ENCODE results near the gene ZDHHC7. TPM values are rescaled to one million over a fixed set of nuclear protein-coding genes. Genes with fewer than 3 reads are reported as not detected.

The ZDHHC7 gene
- total RNA-seq, 2 experiments from 2014 or later = 39.8 to 44.6 TPM

GRCh38 chr16:84937196-84938005 is 73.9 kb downstream of the ZDHHC7 start:
- H3K27ac Mint-ChIP-seq = no peak overlapping the region
- peaks cover under 1% of the 10 kb centered on the region for H3K27me3 Mint-ChIP-seq
- no peaks in the 10 kb centered on the region for H3K36me3 Mint-ChIP-seq (ENCODE audit: low read depth)
- no peak for TF ChIP-seq CTCF (IDR thresholded peaks at IDR 0.05)
- ChIA-PET POLR2A (no interaction called here), CTCF (no interaction called here)
- Histone ChIP-seq H3K27me3 (ENCODE audit: control insufficient read depth in 1 of 2, insufficient read depth in 2 of 2, low read length in 2 of 2) (no peaks in the 10 kb centered on the region), H3K27ac (ENCODE audit: low read depth in 1 of 2, low read length in 2 of 2) (no peak overlapping the region), H3K9me3 (ENCODE audit: control insufficient read depth in 1 of 2, insufficient read depth in 1 of 2, low read length in 2 of 2) (no peaks in the 10 kb centered on the region), H3K4me3 (ENCODE audit: low read length) (no peak overlapping the region), H3K36me3 (ENCODE audit: insufficient read depth, low read length) (no peaks in the 10 kb centered on the region), H3K4me1 (ENCODE audit: insufficient read depth, low read length) (no peaks in the 10 kb centered on the region)
- H3K4me3 Mint-ChIP-seq = no peak overlapping the region
- no peaks in the 10 kb centered on the region for H3K4me1 Mint-ChIP-seq (ENCODE audit: low read depth)
- intact Hi-C loops (cut with DNase I, micrococcal nuclease) = no loop called here
- no peaks in the 10 kb centered on the region for H3K9me3 Mint-ChIP-seq
- no peak for DNase-seq
- no peak for ATAC-seq (ENCODE audit: poor library complexity)

GRCh38 chr16:84933774-84934631 is 77.3 kb downstream of the ZDHHC7 start:
- Histone ChIP-seq H3K4me1 (ENCODE audit: insufficient read depth, low read length) (peaks cover 8% of the 10 kb centered on the region), H3K27me3 (ENCODE audit: control insufficient read depth in 1 of 2, insufficient read depth in 2 of 2, low read length in 2 of 2) (no peaks in the 10 kb centered on the region), H3K27ac (ENCODE audit: low read depth in 1 of 2, low read length in 2 of 2) (no peak overlapping the region), H3K9me3 (ENCODE audit: control insufficient read depth in 1 of 2, insufficient read depth in 1 of 2, low read length in 2 of 2) (peaks cover 0 to 20% of the 10 kb centered on the region in 2 experiments), H3K36me3 (ENCODE audit: insufficient read depth, low read length) (no peaks in the 10 kb centered on the region), H3K4me3 (ENCODE audit: low read length) (no peak overlapping the region)
- DNase-seq (no peak), ATAC-seq (ENCODE audit: poor library complexity) (no peak)
- no peaks in the 10 kb centered on the region for H3K4me1 Mint-ChIP-seq (ENCODE audit: low read depth)
- H3K9me3 Mint-ChIP-seq = no peaks in the 10 kb centered on the region
- intact Hi-C loops (cut with DNase I, micrococcal nuclease) = no loop called here
- ChIA-PET POLR2A (no interaction called here), CTCF (interaction anchor here (1.2 kb wide), 1 partner anchor 18 kb away, joined by 3 read pairs; no protein-coding TSS in a partner anchor)
- no peaks in the 10 kb centered on the region for H3K36me3 Mint-ChIP-seq (ENCODE audit: low read depth)
- H3K27ac Mint-ChIP-seq = no peak overlapping the region
- no peak for TF ChIP-seq CTCF (IDR thresholded peaks at IDR 0.05)
- H3K4me3 Mint-ChIP-seq = no peak overlapping the region
- H3K27me3 Mint-ChIP-seq = no peaks in the 10 kb centered on the region

- intact Hi-C loops (cut with DNase I, micrococcal nuclease) = no loop called here
- no peak overlapping the region for H3K4me3 Mint-ChIP-seq
- H3K4me3 ChIP-seq (ENCODE audit: low read length) = no peak overlapping the region
- POLR2A ChIA-PET = no interaction called here
- CTCF ChIA-PET = interaction anchor here (1.2 to 1.4 kb wide), 2 partner anchors 19 kb away, joined by 3 to 5 read pairs; no protein-coding TSS in a partner anchor
- H3K27me3 ChIP-seq (ENCODE audit: control insufficient read depth in 1 of 2, insufficient read depth in 2 of 2, low read length in 2 of 2) = no peaks in the 10 kb centered on the region
- no peak for TF ChIP-seq CTCF (IDR thresholded peaks at IDR 0.05)
- H3K4me1 ChIP-seq (ENCODE audit: insufficient read depth, low read length) = peaks cover 8% of the 10 kb centered on the region
- no peaks in the 10 kb centered on the region for H3K36me3 ChIP-seq (ENCODE audit: insufficient read depth, low read length)
- no peaks in the 10 kb centered on the region for H3K36me3 Mint-ChIP-seq (ENCODE audit: low read depth)
- ATAC-seq (ENCODE audit: poor library complexity) (no peak), DNase-seq (no peak)
- H3K27ac ChIP-seq (ENCODE audit: low read depth in 1 of 2, low read length in 2 of 2) = no peak overlapping the region
- H3K9me3 Mint-ChIP-seq = no peaks in the 10 kb centered on the region
- H3K9me3 ChIP-seq (ENCODE audit: control insufficient read depth in 1 of 2, insufficient read depth in 1 of 2, low read length in 2 of 2) = peaks cover 0 to 20% of the 10 kb centered on the region in 2 experiments
- no peaks in the 10 kb centered on the region for H3K4me1 Mint-ChIP-seq (ENCODE audit: low read depth)
- H3K27ac Mint-ChIP-seq = no peak overlapping the region
- no peaks in the 10 kb centered on the region for H3K27me3 Mint-ChIP-seq
These were observed 78.7 kb downstream of the ZDHHC7 start for GRCh38 chr16:84932681-84933080.

Data from CD4-positive, alpha-beta T cell (primary cell).